HL-60 (cell line): Measurements from ENCODE around the gene HLA-DPB1.

Experiments
- CTCF ChIP-seq: IDR thresholded peaks from one replicate; pipeline ENCODE4 v1.5.1; 2011; ENCODE audit warnings: low read length, control low read depth, inconsistent platforms; ENCODE audit not compliant: insufficient read depth
- GABPA ChIP-seq: IDR thresholded peaks from 2 replicates; pipeline ENCODE4 v1.6.1; 2012; ENCODE audit warnings: low read depth
- POLR2AphosphoS5 ChIP-seq: IDR thresholded peaks from 2 replicates; pipeline ENCODE4 v1.6.1; 2012; ENCODE audit warnings: low read depth

DNA sequence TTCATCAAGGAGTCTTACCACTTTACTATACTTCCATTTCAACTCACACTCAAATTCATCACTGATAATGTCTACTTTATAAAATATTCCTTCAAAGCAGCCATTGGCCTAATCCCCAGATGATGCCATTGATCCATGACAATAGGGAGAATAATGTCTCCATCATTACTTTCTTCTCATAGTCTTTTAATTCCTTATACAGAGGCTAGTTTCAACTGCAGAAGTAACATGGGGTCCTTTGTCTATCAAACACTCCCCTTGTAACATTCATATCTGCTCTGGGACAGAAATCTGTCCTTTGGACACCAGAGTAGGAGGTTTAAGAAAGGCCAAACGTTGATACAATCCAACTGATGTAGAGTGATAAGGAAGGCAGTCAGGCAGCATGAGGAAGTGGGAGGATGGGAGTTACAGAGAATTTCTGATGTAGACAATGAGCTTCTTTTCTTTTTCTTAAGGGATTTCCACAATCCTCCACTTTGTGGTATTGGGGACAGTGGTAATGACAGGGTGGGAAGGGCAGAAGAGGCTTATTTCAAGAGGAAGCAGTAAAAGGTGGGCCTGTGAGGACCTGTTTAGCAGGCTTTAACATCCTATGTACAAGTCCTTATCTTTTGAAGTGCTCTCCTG lies 47.5 kb upstream of the HLA-DPB1 start:
- TF ChIP-seq CTCF (no peak), POLR2AphosphoS5 (no peak), GABPA (no peak)
